ENCODE measurements around the gene AGBL1.

AGBL1 gene

DNA sequence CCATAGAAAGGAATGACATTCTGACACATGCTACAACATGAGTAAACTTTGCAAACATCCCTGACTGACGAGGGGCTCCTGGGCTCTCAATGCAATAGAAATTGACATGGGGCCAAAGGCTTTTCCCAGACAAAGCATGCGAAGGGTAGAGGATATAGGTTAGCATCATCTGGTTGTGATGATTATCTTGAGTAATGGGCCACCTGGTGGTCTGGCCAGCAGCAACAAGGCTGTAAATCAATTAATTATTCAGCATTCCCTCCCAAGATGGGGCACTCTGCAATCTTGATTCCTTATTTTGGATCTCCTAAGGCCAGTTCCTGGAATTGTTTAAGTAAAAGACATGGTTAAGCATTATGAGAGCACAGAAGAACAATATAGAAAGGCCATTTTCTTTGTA is 99.2 kb downstream of the AGBL1 start:
- Histone ChIP-seq H3K36me3 (ENCODE audit: low read length) (no peaks in the 10 kb centered on the region), H3K79me2 (ENCODE audit: insufficient read depth, low read length) (no peaks in the 10 kb centered on the region), H3K4me2 (ENCODE audit: low read depth, low read length, poor library complexity, severe bottlenecking) (no peak overlapping the region), H3K4me3 (ENCODE audit: insufficient read depth, low read length, poor library complexity, severe bottlenecking) (no peak overlapping the region), H3K9me3 (ENCODE audit: insufficient read depth, low read length) (no peaks in the 10 kb centered on the region), H3K27ac (ENCODE audit: low read depth, low read length) (no peak overlapping the region), H3F3A (ENCODE audit: insufficient read depth) (no peaks in the 10 kb centered on the region), H3K9me2 (replicated peaks; ENCODE audit: insufficient read depth, low read length) (no peaks in the 10 kb centered on the region), H3K9ac (ENCODE audit: low read length) (no peak overlapping the region), H2AFZ (ENCODE audit: low read depth, low read length, severe bottlenecking) (no peak overlapping the region), H3K27me3 (ENCODE audit: low read length) (no peaks in the 10 kb centered on the region), H4K20me1 (ENCODE audit: low read depth, low read length) (no peaks in the 10 kb centered on the region)
- TF ChIP-seq, protein P1, sequence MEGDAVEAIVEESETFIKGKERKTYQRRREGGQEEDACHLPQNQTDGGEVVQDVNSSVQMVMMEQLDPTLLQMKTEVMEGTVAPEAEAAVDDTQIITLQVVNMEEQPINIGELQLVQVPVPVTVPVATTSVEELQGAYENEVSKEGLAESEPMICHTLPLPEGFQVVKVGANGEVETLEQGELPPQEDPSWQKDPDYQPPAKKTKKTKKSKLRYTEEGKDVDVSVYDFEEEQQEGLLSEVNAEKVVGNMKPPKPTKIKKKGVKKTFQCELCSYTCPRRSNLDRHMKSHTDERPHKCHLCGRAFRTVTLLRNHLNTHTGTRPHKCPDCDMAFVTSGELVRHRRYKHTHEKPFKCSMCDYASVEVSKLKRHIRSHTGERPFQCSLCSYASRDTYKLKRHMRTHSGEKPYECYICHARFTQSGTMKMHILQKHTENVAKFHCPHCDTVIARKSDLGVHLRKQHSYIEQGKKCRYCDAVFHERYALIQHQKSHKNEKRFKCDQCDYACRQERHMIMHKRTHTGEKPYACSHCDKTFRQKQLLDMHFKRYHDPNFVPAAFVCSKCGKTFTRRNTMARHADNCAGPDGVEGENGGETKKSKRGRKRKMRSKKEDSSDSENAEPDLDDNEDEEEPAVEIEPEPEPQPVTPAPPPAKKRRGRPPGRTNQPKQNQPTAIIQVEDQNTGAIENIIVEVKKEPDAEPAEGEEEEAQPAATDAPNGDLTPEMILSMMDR (IDR thresholded peaks at IDR 0.05; ENCODE audit: insufficient read depth, low read length, poor library complexity, severe bottlenecking), result no peak
- TF ChIP-seq EZH2phosphoT487 (conservative IDR thresholded peaks at IDR 0.05; ENCODE audit: low read length), result no peak

DNA sequence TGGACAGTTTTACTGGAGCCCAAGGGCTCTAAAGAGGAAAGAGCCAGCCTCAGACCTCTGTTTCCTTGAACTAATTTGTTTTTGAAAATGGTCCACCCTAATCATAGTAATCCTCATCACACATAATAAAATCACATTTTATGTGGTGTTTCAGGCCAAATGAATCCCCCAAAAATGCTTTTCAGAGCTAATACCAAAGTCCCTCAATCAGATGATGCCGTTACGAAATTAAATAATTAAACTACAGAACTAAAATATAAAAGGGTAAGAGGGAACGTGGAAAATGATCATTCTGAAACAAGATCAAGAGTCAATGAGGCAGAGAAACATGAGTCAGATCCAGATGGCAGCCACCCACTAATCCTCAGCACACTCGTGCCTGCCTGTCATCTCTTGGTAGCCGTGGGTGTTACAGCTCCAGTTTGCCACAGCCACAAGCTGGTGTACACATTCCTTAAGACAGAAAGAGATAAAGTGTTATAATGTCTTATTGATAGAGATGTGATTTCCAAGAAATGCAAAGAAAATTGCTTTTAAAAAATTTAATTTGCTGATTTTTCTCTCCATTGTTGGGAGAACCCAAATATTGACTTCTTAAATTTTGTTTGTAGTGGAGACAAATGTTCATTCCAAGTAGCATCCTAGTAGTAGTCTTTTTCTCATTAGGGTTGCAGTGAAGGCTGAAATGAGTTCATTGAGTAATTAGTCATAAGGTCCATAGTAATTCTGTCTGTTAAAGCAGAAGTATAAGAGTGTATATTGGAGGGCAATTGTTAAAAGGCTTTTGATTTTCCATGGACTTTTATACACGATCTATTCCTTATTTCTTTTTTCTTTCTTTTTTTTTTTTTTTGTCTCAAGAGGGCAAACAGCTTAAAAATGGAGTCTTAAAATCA is 104.2 kb downstream of the AGBL1 start:
- H3K4me2 ChIP-seq (ENCODE audit: low read depth, low read length, poor library complexity, severe bottlenecking), result no peak overlapping the region
- H2AFZ ChIP-seq (ENCODE audit: low read depth, low read length, severe bottlenecking), result no peak overlapping the region
- no peaks in the 10 kb centered on the region for H3F3A ChIP-seq (ENCODE audit: insufficient read depth)
- no peaks in the 10 kb centered on the region for H3K9me3 ChIP-seq (ENCODE audit: insufficient read depth, low read length)
- no peaks in the 10 kb centered on the region for H3K36me3 ChIP-seq (ENCODE audit: low read length)
- no peaks in the 10 kb centered on the region for H3K79me2 ChIP-seq (ENCODE audit: insufficient read depth, low read length)
- no peak overlapping the region for H3K4me3 ChIP-seq (ENCODE audit: insufficient read depth, low read length, poor library complexity, severe bottlenecking)
- no peaks in the 10 kb centered on the region for H3K9me2 ChIP-seq (replicated peaks; ENCODE audit: insufficient read depth, low read length)
- H4K20me1 ChIP-seq (ENCODE audit: low read depth, low read length), result no peaks in the 10 kb centered on the region
- H3K27ac ChIP-seq (ENCODE audit: low read depth, low read length), result no peak overlapping the region
- TF ChIP-seq, protein P1 (IDR thresholded peaks at IDR 0.05; ENCODE audit: insufficient read depth, low read length, poor library complexity, severe bottlenecking), result no peak
- TF ChIP-seq EZH2phosphoT487 (conservative IDR thresholded peaks at IDR 0.05; ENCODE audit: low read length), result no peak
- H3K27me3 ChIP-seq (ENCODE audit: low read length), result no peaks in the 10 kb centered on the region
- H3K9ac ChIP-seq (ENCODE audit: low read length), result no peak overlapping the region

DNA sequence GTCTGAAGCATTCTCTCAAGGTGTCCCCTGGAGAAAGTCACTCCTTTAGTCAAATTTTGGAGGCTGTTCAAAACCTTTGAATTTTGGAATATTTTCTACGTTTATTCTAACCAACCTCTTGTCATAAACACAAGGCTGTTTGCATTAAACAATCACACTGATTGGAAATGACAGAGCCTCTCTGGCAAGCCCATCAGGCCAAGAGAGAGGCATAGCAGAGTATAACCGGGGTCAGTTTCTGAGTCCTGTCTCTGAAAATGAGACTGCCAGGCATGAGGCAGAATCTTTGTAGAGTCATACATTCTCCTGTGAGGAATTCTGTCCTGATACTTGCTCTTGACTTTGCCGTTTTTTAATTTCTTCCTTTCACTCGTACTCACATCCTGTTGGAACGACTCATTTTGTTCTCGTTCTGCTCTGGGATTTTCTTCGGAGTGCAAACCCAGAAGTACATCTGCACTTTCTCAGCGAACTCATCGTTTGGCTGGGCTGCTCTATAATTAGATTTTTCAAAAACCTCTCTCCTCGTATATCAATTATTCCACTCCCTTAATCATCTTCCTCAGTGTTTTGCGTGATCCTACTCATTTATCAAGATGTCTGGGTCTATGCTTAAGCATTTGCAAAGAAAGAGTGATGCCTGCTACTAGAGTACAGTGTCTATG is 114.2 kb downstream of the AGBL1 start:
- Histone ChIP-seq H3K27ac (ENCODE audit: low read depth, low read length) (no peak overlapping the region), H3K9ac (ENCODE audit: low read length) (no peak overlapping the region), H4K20me1 (ENCODE audit: low read depth, low read length) (no peaks in the 10 kb centered on the region), H3K4me2 (ENCODE audit: low read depth, low read length, poor library complexity, severe bottlenecking) (no peak overlapping the region), H3K4me3 (ENCODE audit: insufficient read depth, low read length, poor library complexity, severe bottlenecking) (no peak overlapping the region), H3F3A (ENCODE audit: insufficient read depth) (no peaks in the 10 kb centered on the region), H3K36me3 (ENCODE audit: low read length) (no peaks in the 10 kb centered on the region), H3K27me3 (ENCODE audit: low read length) (no peaks in the 10 kb centered on the region), H3K9me2 (replicated peaks; ENCODE audit: insufficient read depth, low read length) (no peaks in the 10 kb centered on the region), H3K9me3 (ENCODE audit: insufficient read depth, low read length) (no peaks in the 10 kb centered on the region), H2AFZ (ENCODE audit: low read depth, low read length, severe bottlenecking) (no peak overlapping the region), H3K79me2 (ENCODE audit: insufficient read depth, low read length) (no peaks in the 10 kb centered on the region)
- TF ChIP-seq EZH2phosphoT487 (conservative IDR thresholded peaks at IDR 0.05; ENCODE audit: low read length), result no peak
- TF ChIP-seq, protein P1 (IDR thresholded peaks at IDR 0.05; ENCODE audit: insufficient read depth, low read length, poor library complexity, severe bottlenecking), result no peak

Measured in SU-DHL-6 (cell line).